Measurements from ENCODE around the gene ZNF653.
"Not testable (repeated sequence)": the region's sequence is repeated elsewhere in the genome, so short reads cannot be mapped to it uniquely, and the experiment has no call there.

Gene ZNF653

GRCh38 chr19:11457831-11458230 is 47.8 kb downstream of the ZNF653 start:
- TF ChIP-seq CTCF (IDR thresholded peaks at IDR 0.05; ENCODE audit: extremely low read depth, missing control alignments), result no peak

GRCh38 chr19:11457115-11457514 is 48.5 kb downstream of the ZNF653 start:
- no peak for DNase-seq (ENCODE audit: low spot score)
- TF ChIP-seq CTCF (IDR thresholded peaks at IDR 0.05; ENCODE audit: extremely low read depth, missing control alignments), result no peak

More at GRCh38 chr19:11457831-11458230, 47.8 kb downstream of the ZNF653 start:
- no peak for DNase-seq (ENCODE audit: low spot score)

GRCh38 chr19:11456659-11457058 is 49.0 kb downstream of the ZNF653 start:
- no peak for TF ChIP-seq CTCF (IDR thresholded peaks at IDR 0.05; ENCODE audit: extremely low read depth, missing control alignments)
- DNase-seq (ENCODE audit: low spot score), result no peak

- DNase-seq (ENCODE audit: low spot score), result not testable (repeated sequence)
Observed at GRCh38 chr19:11455233-11455554, 50.4 kb downstream of the ZNF653 start.

GRCh38 chr19:11453468-11454341 is 51.9 kb downstream of the ZNF653 start:
- TF ChIP-seq CTCF (IDR thresholded peaks at IDR 0.05; ENCODE audit: extremely low read depth, missing control alignments), result peak; percentile 43
- peak; percentile 80 for DNase-seq (ENCODE audit: low spot score)

- no peak for DNase-seq (ENCODE audit: low spot score)
- TF ChIP-seq CTCF (IDR thresholded peaks at IDR 0.05; ENCODE audit: extremely low read depth, missing control alignments), result no peak
Observed at GRCh38 chr19:11452620-11453310, 52.9 kb downstream of the ZNF653 start.

GRCh38 chr19:11451871-11452619 is 53.6 kb downstream of the ZNF653 start:
- peak; percentile 87 for DNase-seq (ENCODE audit: low spot score)
- no peak for TF ChIP-seq CTCF (IDR thresholded peaks at IDR 0.05; ENCODE audit: extremely low read depth, missing control alignments)
